Neural cell (in vitro differentiated cells): ENCODE results near the gene CLOCK. TPM values are rescaled to one million over a fixed set of nuclear protein-coding genes. Genes with fewer than 3 reads are reported as not detected.

ENCODE experiments used
- H2AFZ ChIP-seq: fragments of 200-600, 300-800 bp; sonication (generic), shearing (Covaris generic); 2 replicates; pipeline ENCODE4 v1.6.0; 2014; ENCODE audit warnings: low read depth, mild to moderate bottlenecking, antibody characterized with exemption, low read length, moderate library complexity
- H3F3A ChIP-seq: fragments of 200-600 bp; shearing (Covaris generic); 2 replicates; pipeline ENCODE4 v1.6.1; 2016; ENCODE audit warnings: mild to moderate bottlenecking, moderate library complexity, mixed read lengths, antibody characterized with exemption, low read length; ENCODE audit not compliant: insufficient read depth, poor library complexity, severe bottlenecking
- H3K27ac ChIP-seq: fragments of 200-600, 300-800 bp; sonication (generic), shearing (Covaris generic); 2 replicates; pipeline ENCODE4 v1.5.1; 2014; ENCODE audit warnings: mild to moderate bottlenecking, low read length, moderate library complexity
- H3K27me3 ChIP-seq: fragments of 300-800, 200-600 bp; sonication (generic), shearing (Covaris generic); 2 replicates; pipeline ENCODE4 v1.6.0; 2014; ENCODE audit warnings: mild to moderate bottlenecking, low read depth, low read length, moderate library complexity; ENCODE audit not compliant: insufficient read depth
- H3K36me3 ChIP-seq: fragments of 300-800, 200-600 bp; sonication (generic), shearing (Covaris generic); 2 replicates; pipeline ENCODE4 v1.5.1; 2014; ENCODE audit warnings: mild to moderate bottlenecking, antibody characterized with exemption, low read length, moderate library complexity; ENCODE audit not compliant: insufficient read depth
- H3K4me2 ChIP-seq: fragments of 300-800, 200-600 bp; sonication (generic), shearing (Covaris generic); 2 replicates; pipeline ENCODE4 v1.6.0; 2014; ENCODE audit warnings: mild to moderate bottlenecking, low read length
- H3K4me3 ChIP-seq: fragments of 300-800, 200-600 bp; sonication (generic), shearing (Covaris generic); 2 replicates; pipeline ENCODE4 v1.5.1; 2014; ENCODE audit warnings: mild to moderate bottlenecking, low read length, moderate library complexity
- H3K79me2 ChIP-seq: fragments of 200-600 bp; shearing (Covaris generic); replicated peaks from 2 replicates; pipeline ENCODE4 v1.6.0; 2014; ENCODE audit warnings: mild to moderate bottlenecking, low read length, moderate library complexity; ENCODE audit not compliant: insufficient read depth
- H3K9ac ChIP-seq: fragments of 300-800, 200-600 bp; sonication (generic), shearing (Covaris generic); 2 replicates; pipeline ENCODE4 v1.6.1; 2016; ENCODE audit warnings: mild to moderate bottlenecking, low read length, mixed read lengths
- H3K9me2 ChIP-seq: fragments of 200-600 bp; shearing (Covaris generic); 2 replicates; pipeline ENCODE4 v1.6.1; 2016; ENCODE audit warnings: mild to moderate bottlenecking, low read length, mixed read lengths; ENCODE audit not compliant: insufficient read depth
- H3K9me3 ChIP-seq: fragments of 200-600, 300-800 bp; sonication (generic), shearing (Covaris generic); 2 replicates; pipeline ENCODE4 v1.6.1; 2016; ENCODE audit warnings: mild to moderate bottlenecking, mixed run types, low read length, moderate library complexity, mixed read lengths
- H4K20me1 ChIP-seq: fragments of 200-600 bp; shearing (Covaris generic); 2 replicates; pipeline ENCODE4 v1.6.1; 2016; ENCODE audit warnings: mild to moderate bottlenecking, mixed run types; ENCODE audit not compliant: insufficient read depth
- EP300 ChIP-seq: fragments of 450-650 bp; conservative IDR thresholded peaks from 2 replicates; pipeline ENCODE4 v1.6.1; 2014; ENCODE audit warnings: antibody characterized with exemption, mild to moderate bottlenecking, moderate library complexity; ENCODE audit not compliant: poor library complexity, severe bottlenecking
- EZH2 ChIP-seq: fragments of 200-600, 300-800 bp; shearing (Covaris generic), sonication (generic); IDR thresholded peaks from 2 replicates; pipeline ENCODE4 v1.6.1; 2014; ENCODE audit warnings: antibody characterized with exemption, low read length, borderline replicate concordance, mild to moderate bottlenecking; ENCODE audit not compliant: insufficient read depth, poor library complexity, severe bottlenecking
- MXI1 ChIP-seq: fragments of 450-650 bp; conservative IDR thresholded peaks from 2 replicates; pipeline ENCODE4 v1.6.1; 2014; ENCODE audit warnings: antibody characterized with exemption, mild to moderate bottlenecking; ENCODE audit not compliant: poor library complexity, severe bottlenecking
- POLR2AphosphoS5 ChIP-seq: IDR thresholded peaks from 2 replicates; pipeline ENCODE4 v1.6.1; 2012
- RAD21 ChIP-seq: fragments of 450-650 bp; conservative IDR thresholded peaks from 2 replicates; pipeline ENCODE4 v1.6.1; 2014; ENCODE audit warnings: antibody characterized with exemption, mild to moderate bottlenecking, moderate library complexity
- SMC3 ChIP-seq: fragments of 450-650 bp; conservative IDR thresholded peaks from 2 replicates; pipeline ENCODE4 v1.6.1; 2014; ENCODE audit warnings: antibody characterized with exemption, mild to moderate bottlenecking, moderate library complexity; ENCODE audit not compliant: poor library complexity
- TAF1 ChIP-seq: IDR thresholded peaks from 2 replicates; pipeline ENCODE4 v1.6.1; 2012; ENCODE audit warnings: low read depth
- polyA plus RNA-seq: library from polyadenylated mRNA; depleted of rRNA; stranded (reverse); fragments of >200 nt; gene quantifications from 2 replicates; pipeline ENCODE4 v1.2.3, GENCODE V29; 2014
- TF ChIP-seq, protein P1 (sequence below): IDR thresholded peaks from 2 replicates; pipeline ENCODE4 v1.6.1; 2012; ENCODE audit warnings: borderline replicate concordance
- TF ChIP-seq, protein P2 (sequence below): fragments of 450-650 bp; IDR thresholded peaks from 2 replicates; pipeline ENCODE4 v1.5.1; 2014; ENCODE audit warnings: antibody characterized with exemption, mild to moderate bottlenecking, moderate library complexity; ENCODE audit not compliant: poor library complexity, severe bottlenecking

The CLOCK gene
- polyA plus RNA-seq, 1 donor from 2014 or later, result 8.7 TPM

DNA sequence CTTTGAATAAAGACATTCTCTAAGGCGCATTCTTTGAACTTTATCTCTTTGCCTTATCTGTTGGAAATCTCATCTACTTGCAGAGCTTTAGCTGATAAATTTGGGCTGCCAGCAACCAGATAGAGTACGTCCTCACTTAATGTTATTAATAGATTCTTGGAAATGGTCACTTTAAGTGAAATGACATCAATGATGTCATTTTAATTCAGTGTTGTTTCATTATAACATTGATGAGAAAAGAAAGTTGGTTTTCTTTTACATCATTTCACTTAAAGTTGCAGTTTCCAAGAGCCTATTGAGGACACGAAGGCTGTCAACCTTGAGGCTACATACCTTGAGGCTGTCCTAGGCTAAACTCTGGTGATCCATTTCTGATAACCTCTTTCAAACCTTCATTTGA lies 141.6 kb downstream of the CLOCK start:
- Histone ChIP-seq H3K27ac (no peak overlapping the region), H3K9me3 (no peaks in the 10 kb centered on the region), H3K4me3 (no peak overlapping the region), H3K9me2 (no peaks in the 10 kb centered on the region), H4K20me1 (no peaks in the 10 kb centered on the region), H3K79me2 (peaks cover 59% of the 10 kb centered on the region), H3K9ac (no peak overlapping the region), H3F3A (no peaks in the 10 kb centered on the region), H3K36me3 (peaks cover 17% of the 10 kb centered on the region), H3K4me2 (no peak overlapping the region), H2AFZ (no peak overlapping the region), H3K27me3 (no peaks in the 10 kb centered on the region)
- TF ChIP-seq TAF1 (no peak), EZH2 (no peak), POLR2AphosphoS5 (no peak), MXI1 (no peak), RAD21 (no peak), SMC3 (no peak), EP300 (no peak)
- TF ChIP-seq, protein P1, sequence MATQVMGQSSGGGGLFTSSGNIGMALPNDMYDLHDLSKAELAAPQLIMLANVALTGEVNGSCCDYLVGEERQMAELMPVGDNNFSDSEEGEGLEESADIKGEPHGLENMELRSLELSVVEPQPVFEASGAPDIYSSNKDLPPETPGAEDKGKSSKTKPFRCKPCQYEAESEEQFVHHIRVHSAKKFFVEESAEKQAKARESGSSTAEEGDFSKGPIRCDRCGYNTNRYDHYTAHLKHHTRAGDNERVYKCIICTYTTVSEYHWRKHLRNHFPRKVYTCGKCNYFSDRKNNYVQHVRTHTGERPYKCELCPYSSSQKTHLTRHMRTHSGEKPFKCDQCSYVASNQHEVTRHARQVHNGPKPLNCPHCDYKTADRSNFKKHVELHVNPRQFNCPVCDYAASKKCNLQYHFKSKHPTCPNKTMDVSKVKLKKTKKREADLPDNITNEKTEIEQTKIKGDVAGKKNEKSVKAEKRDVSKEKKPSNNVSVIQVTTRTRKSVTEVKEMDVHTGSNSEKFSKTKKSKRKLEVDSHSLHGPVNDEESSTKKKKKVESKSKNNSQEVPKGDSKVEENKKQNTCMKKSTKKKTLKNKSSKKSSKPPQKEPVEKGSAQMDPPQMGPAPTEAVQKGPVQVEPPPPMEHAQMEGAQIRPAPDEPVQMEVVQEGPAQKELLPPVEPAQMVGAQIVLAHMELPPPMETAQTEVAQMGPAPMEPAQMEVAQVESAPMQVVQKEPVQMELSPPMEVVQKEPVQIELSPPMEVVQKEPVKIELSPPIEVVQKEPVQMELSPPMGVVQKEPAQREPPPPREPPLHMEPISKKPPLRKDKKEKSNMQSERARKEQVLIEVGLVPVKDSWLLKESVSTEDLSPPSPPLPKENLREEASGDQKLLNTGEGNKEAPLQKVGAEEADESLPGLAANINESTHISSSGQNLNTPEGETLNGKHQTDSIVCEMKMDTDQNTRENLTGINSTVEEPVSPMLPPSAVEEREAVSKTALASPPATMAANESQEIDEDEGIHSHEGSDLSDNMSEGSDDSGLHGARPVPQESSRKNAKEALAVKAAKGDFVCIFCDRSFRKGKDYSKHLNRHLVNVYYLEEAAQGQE, result no peak
- TF ChIP-seq, protein P2, sequence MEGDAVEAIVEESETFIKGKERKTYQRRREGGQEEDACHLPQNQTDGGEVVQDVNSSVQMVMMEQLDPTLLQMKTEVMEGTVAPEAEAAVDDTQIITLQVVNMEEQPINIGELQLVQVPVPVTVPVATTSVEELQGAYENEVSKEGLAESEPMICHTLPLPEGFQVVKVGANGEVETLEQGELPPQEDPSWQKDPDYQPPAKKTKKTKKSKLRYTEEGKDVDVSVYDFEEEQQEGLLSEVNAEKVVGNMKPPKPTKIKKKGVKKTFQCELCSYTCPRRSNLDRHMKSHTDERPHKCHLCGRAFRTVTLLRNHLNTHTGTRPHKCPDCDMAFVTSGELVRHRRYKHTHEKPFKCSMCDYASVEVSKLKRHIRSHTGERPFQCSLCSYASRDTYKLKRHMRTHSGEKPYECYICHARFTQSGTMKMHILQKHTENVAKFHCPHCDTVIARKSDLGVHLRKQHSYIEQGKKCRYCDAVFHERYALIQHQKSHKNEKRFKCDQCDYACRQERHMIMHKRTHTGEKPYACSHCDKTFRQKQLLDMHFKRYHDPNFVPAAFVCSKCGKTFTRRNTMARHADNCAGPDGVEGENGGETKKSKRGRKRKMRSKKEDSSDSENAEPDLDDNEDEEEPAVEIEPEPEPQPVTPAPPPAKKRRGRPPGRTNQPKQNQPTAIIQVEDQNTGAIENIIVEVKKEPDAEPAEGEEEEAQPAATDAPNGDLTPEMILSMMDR, result no peak

DNA sequence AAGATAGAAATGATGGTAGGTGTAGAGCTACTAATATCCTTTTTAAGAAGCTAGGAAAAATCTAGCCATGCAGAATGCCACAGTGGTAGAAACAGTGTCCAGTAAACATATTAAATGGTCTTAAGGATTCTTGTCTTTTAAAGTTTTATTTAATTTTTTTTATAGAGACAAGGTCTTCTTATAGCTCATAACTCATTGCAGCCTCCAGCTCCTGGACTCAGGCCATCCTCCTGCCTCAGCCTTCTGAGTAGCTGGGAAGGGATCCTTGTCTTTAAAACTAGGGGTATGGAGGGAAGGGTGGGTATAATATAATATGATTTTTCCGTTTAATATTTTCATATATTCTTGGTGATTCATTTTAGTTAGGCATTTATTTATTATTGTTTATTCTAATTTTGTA lies 147.1 kb downstream of the CLOCK start:
- no peak overlapping the region for H3K9ac ChIP-seq
- H3K36me3 ChIP-seq, result peaks cover 4% of the 10 kb centered on the region
- no peaks in the 10 kb centered on the region for H4K20me1 ChIP-seq
- H2AFZ ChIP-seq, result no peak overlapping the region
- peak overlapping the region; percentile 73 for H3K4me3 ChIP-seq
- peaks cover 2% of the 10 kb centered on the region for H3K27me3 ChIP-seq
- H3K79me2 ChIP-seq, result peaks cover 55% of the 10 kb centered on the region
- no peak overlapping the region for H3K27ac ChIP-seq
- peak overlapping the region; percentile 38 for H3K4me2 ChIP-seq
- no peaks in the 10 kb centered on the region for H3K9me3 ChIP-seq
- no peaks in the 10 kb centered on the region for H3K9me2 ChIP-seq
- no peaks in the 10 kb centered on the region for H3F3A ChIP-seq
- no peak for TF ChIP-seq MXI1
- no peak for TF ChIP-seq TAF1
- TF ChIP-seq SMC3, result no peak
- no peak for TF ChIP-seq EZH2
- no peak for TF ChIP-seq EP300
- TF ChIP-seq, protein P2, result no peak
- TF ChIP-seq RAD21, result no peak
- TF ChIP-seq POLR2AphosphoS5, result no peak
- TF ChIP-seq, protein P1, result no peak
